ENCODE data around the gene ZBTB17.

GRCh38 chr1:15902882-15903281 is 73.0 kb downstream of the ZBTB17 start:
- TF ChIP-seq CTCF (IDR thresholded peaks at IDR 0.05) (no peak), POLR2A (IDR thresholded peaks at IDR 0.05) (no peak), POLR2AphosphoS5 (IDR thresholded peaks at IDR 0.05; ENCODE audit: insufficient read depth in 1 of 2, low read depth in 1 of 2) (peak in 1 of 2 donors; percentile 44)
